IMR-90 (cell line): ENCODE results near the gene CCNQ. TPM values are rescaled to one million over a fixed set of nuclear protein-coding genes. Genes with fewer than 3 reads are reported as not detected.

Source experiments
- ATAC-seq: fragments of 200-7000 bp; cut with Tn5 transposase; 2 replicates; pipeline ENCODE4 v1.9.1; 2020; ENCODE audit warnings: low read depth, mild to moderate bottlenecking, moderate library complexity
- BruUV-seq: library from RNA; stranded (reverse); fragments of 400-500 nt; replicated peaks from 2 replicates; lab custom pipeline; 2021; lab: Mats Ljungman, UMichigan
- CTCF ChIA-PET: fragments of 300-600 bp; formaldehyde crosslinking; extraction: SDS; loops from one replicate; lab custom pipeline; 2021; ENCODE audit warnings: antibody characterized with exemption; lab: Yijun Ruan, JAX
- POLR2A ChIA-PET: fragments of 300-600 bp; sonication (Branson Sonifier 250); formaldehyde crosslinking; loops from one replicate; lab custom pipeline; 2022; ENCODE audit warnings: antibody characterized with exemption; ENCODE audit not compliant: unreplicated experiment; lab: Charles Lee
- DNase-seq: peaks from one replicate; pipeline ENCODE4 v3.0.0; 2013
- H2AFZ ChIP-seq: replicated peaks from 2 replicates; pipeline ENCODE3; 2013; ENCODE audit warnings: low read length, mild to moderate bottlenecking; ENCODE audit not compliant: poor library complexity
- H2AK5ac ChIP-seq: 2 replicates; pipeline ENCODE4 v1.6.1; 2013; ENCODE audit warnings: low read depth, low read length, inconsistent platforms
- H2AK9ac ChIP-seq: replicated peaks from 2 replicates; pipeline ENCODE3; 2013; ENCODE audit warnings: mild to moderate bottlenecking, low read depth, low read length, moderate library complexity; ENCODE audit not compliant: poor library complexity
- H2BK120ac ChIP-seq: 2 replicates; pipeline ENCODE4 v1.6.1; 2013; ENCODE audit warnings: low read depth, low read length, inconsistent platforms
- H2BK15ac ChIP-seq: 3 replicates; pipeline ENCODE4 v1.6.1; 2013; ENCODE audit warnings: low read depth, low read length, inconsistent platforms
- H2BK20ac ChIP-seq: 2 replicates; pipeline ENCODE4 v1.6.1; 2013; ENCODE audit warnings: low read depth, mild to moderate bottlenecking, inconsistent platforms, low read length, moderate library complexity
- H2BK5ac ChIP-seq: 2 replicates; pipeline ENCODE4 v1.6.1; 2013; ENCODE audit warnings: mild to moderate bottlenecking, low read depth, low read length, inconsistent platforms; ENCODE audit not compliant: poor library complexity, severe bottlenecking
- H3K14ac ChIP-seq: replicated peaks from 2 replicates; pipeline ENCODE4 v1.6.1; 2013; ENCODE audit warnings: low read depth, low read length, inconsistent platforms
- H3K18ac ChIP-seq: 2 replicates; pipeline ENCODE4 v1.6.1; 2013; ENCODE audit warnings: low read depth, low read length, control low read depth
- H3K23ac ChIP-seq: 2 replicates; pipeline ENCODE4 v1.6.1; 2013; ENCODE audit warnings: low read depth, low read length, inconsistent platforms
- H3K27ac ChIP-seq: 2 replicates; pipeline ENCODE4 v1.5.1; 2013; ENCODE audit warnings: mild to moderate bottlenecking, control low read depth, low read length; ENCODE audit not compliant: insufficient read depth
- H3K27me3 ChIP-seq: 2 replicates; pipeline ENCODE4 v1.6.1; 2013; ENCODE audit warnings: low read length; ENCODE audit not compliant: control insufficient read depth, insufficient read depth
- H3K36me3 ChIP-seq: 2 replicates; pipeline ENCODE4 v1.6.1; 2013; ENCODE audit warnings: low read length, mixed read lengths; ENCODE audit not compliant: control insufficient read depth, insufficient read depth
- H3K4ac ChIP-seq: 2 replicates; pipeline ENCODE4 v1.6.1; 2013; ENCODE audit warnings: low read depth, low read length, inconsistent platforms
- H3K4me1 ChIP-seq: 2 replicates; pipeline ENCODE4 v1.6.1; 2013; ENCODE audit warnings: low read length, mixed read lengths; ENCODE audit not compliant: control insufficient read depth, insufficient read depth
- H3K4me2 ChIP-seq: 2 replicates; pipeline ENCODE4 v1.6.1; 2013; ENCODE audit warnings: low read depth, mild to moderate bottlenecking, control low read depth, low read length, moderate library complexity
- H3K4me3 ChIP-seq: 2 replicates; pipeline ENCODE4 v1.5.1; 2013; ENCODE audit warnings: low read depth, mild to moderate bottlenecking, control low read depth, low read length, moderate library complexity; ENCODE audit not compliant: insufficient read depth
- H3K56ac ChIP-seq: 2 replicates; pipeline ENCODE4 v1.6.1; 2013; ENCODE audit warnings: low read length, inconsistent platforms; ENCODE audit not compliant: insufficient read depth; ENCODE audit errors: extremely low read depth
- H3K79me1 ChIP-seq, 2 experiments: 2 replicates each; pipeline ENCODE4 v1.6.1; 2013; ENCODE audit warnings: low read length in 2 of 2, inconsistent platforms in 1 of 2, low read depth in 1 of 2
- H3K9ac ChIP-seq: 2 replicates; pipeline ENCODE4 v1.6.1; 2013; ENCODE audit warnings: low read depth, low read length, control low read depth
- H3K9me1 ChIP-seq: 2 replicates; pipeline ENCODE4 v1.6.1; 2013; ENCODE audit warnings: low read length, inconsistent platforms; ENCODE audit not compliant: insufficient read depth
- H3K9me3 ChIP-seq: 2 replicates; pipeline ENCODE4 v1.6.1; 2013; ENCODE audit warnings: low read length; ENCODE audit not compliant: control insufficient read depth, insufficient read depth
- H4K20me1 ChIP-seq: 2 replicates; pipeline ENCODE4 v1.6.1; 2013; ENCODE audit warnings: low read length, inconsistent platforms; ENCODE audit not compliant: insufficient read depth
- H4K5ac ChIP-seq: 2 replicates; pipeline ENCODE4 v1.6.1; 2013; ENCODE audit warnings: mild to moderate bottlenecking, low read depth, low read length, control low read depth
- H4K8ac ChIP-seq, 2 experiments: 2 replicates each; pipeline ENCODE4 v1.6.1; 2013; ENCODE audit warnings: low read depth in 2 of 2, low read length in 2 of 2, control low read depth in 1 of 2, inconsistent platforms in 1 of 2
- H4K91ac ChIP-seq: 2 replicates; pipeline ENCODE4 v1.6.1; 2013; ENCODE audit warnings: low read depth, low read length, inconsistent platforms; ENCODE audit not compliant: insufficient read depth
- BHLHE40 ChIP-seq: fragments of 150-350 bp; IDR thresholded peaks from 2 replicates; pipeline ENCODE4 v1.6.1; 2016; ENCODE audit warnings: mild to moderate bottlenecking, low read depth, low read length
- CEBPB ChIP-seq: IDR thresholded peaks from 2 replicates; pipeline ENCODE4 v1.6.1; 2012; ENCODE audit warnings: low read depth, low read length, improper control_type of control experiment
- CHD1 ChIP-seq: IDR thresholded peaks from 2 replicates; pipeline ENCODE4 v1.6.1; 2012; ENCODE audit warnings: low read depth, low read length, improper control_type of control experiment
- FOS ChIP-seq: fragments of 150-350 bp; IDR thresholded peaks from 2 replicates; pipeline ENCODE4 v1.6.1; 2016; ENCODE audit warnings: low read depth, low read length
- MAFK ChIP-seq: IDR thresholded peaks from 2 replicates; pipeline ENCODE4 v1.6.1; 2012; ENCODE audit warnings: low read depth, low read length, improper control_type of control experiment
- MAZ ChIP-seq: IDR thresholded peaks from 2 replicates; pipeline ENCODE4 v1.6.1; 2012; ENCODE audit warnings: low read depth, mild to moderate bottlenecking, low read length, improper control_type of control experiment, moderate library complexity, borderline replicate concordance
- MXI1 ChIP-seq: IDR thresholded peaks from 2 replicates; pipeline ENCODE4 v1.6.1; 2012; ENCODE audit warnings: low read depth, mild to moderate bottlenecking, low read length, moderate library complexity, borderline replicate concordance
- NFE2L2 ChIP-seq: fragments of 150-350 bp; IDR thresholded peaks from 2 replicates; pipeline ENCODE4 v1.6.1; 2016; ENCODE audit warnings: low read depth, mild to moderate bottlenecking, low read length
- POLR2A ChIP-seq: IDR thresholded peaks from 2 replicates; pipeline ENCODE4 v1.6.1; 2012; ENCODE audit warnings: mild to moderate bottlenecking, low read depth, low read length
- RAD21 ChIP-seq: IDR thresholded peaks from 2 replicates; pipeline ENCODE4 v1.6.1; 2012; ENCODE audit warnings: low read length, improper control_type of control experiment
- RCOR1 ChIP-seq: IDR thresholded peaks from 2 replicates; pipeline ENCODE4 v1.6.1; 2012; ENCODE audit warnings: mild to moderate bottlenecking, low read length, improper control_type of control experiment; ENCODE audit not compliant: insufficient replicate concordance
- RFX5 ChIP-seq: IDR thresholded peaks from 2 replicates; pipeline ENCODE4 v1.8.0; 2012; ENCODE audit warnings: low read depth, mild to moderate bottlenecking, low read length, moderate library complexity
- SMC3 ChIP-seq: fragments of 150-350 bp; IDR thresholded peaks from 2 replicates; pipeline ENCODE4 v1.6.1; 2016; ENCODE audit warnings: low read depth, mild to moderate bottlenecking, antibody characterized with exemption, low read length, moderate library complexity
- WGBS, 2 experiments: methylation state at CpG; one replicate each; pipeline versions ENCODE4 v1.1.5 to v1.1.7; 2013; ENCODE audit warnings: missing lambda C conversion rate in 2 of 2; ENCODE audit not compliant: insufficient read length in 1 of 2; ENCODE audit errors: extremely low coverage in 2 of 2; 5-methylcytosine and 5-hydroxymethylcytosine counted together
- dilution Hi-C: fragments of 300-500 bp; cut with HindIII; formaldehyde crosslinking; loops from one replicate; pipeline ENCODE4 v1.14.3; 2018; ENCODE audit warnings: low sequenced_read_pairs; ENCODE audit not compliant: unreplicated experiment
- in situ Hi-C: fragments of 300-500 bp; cut with MboI; formaldehyde crosslinking; loops from 3 replicates; pipeline ENCODE4 v1.14.3; 2019; ENCODE audit warnings: low sequenced_read_pairs, inconsistent platforms, mixed read lengths
- intact Hi-C: fragments of 100-400 bp; cut with micrococcal nuclease; formaldehyde crosslinking; loops from 2 replicates; pipeline ENCODE4 v1.10.0; 2022
- polyA plus RNA-seq, 3 experiments: library from polyadenylated mRNA; depleted of rRNA; stranded (reverse); fragments of >200 nt; gene quantifications; 2 replicates each; pipeline ENCODE4 v1.2.3, GENCODE V29; 2012; ENCODE audit warnings: low replicate concordance in 1 of 3
- total RNA-seq: library from RNA; depleted of rRNA; stranded (reverse); fragments of >200 nt; gene quantifications from 2 replicates; pipeline ENCODE4 v1.2.3, GENCODE V29; 2012
- TF ChIP-seq, protein P1 (sequence below): fragments of 150-350 bp; IDR thresholded peaks from 2 replicates; pipeline ENCODE4 v1.6.1; 2016; ENCODE audit warnings: low read depth, mild to moderate bottlenecking, low read length, moderate library complexity, borderline replicate concordance
- TF ChIP-seq, protein P2 (sequence below): fragments of 150-350 bp; IDR thresholded peaks from 2 replicates; pipeline ENCODE4 v1.6.1; 2017; ENCODE audit warnings: mild to moderate bottlenecking, antibody characterized with exemption, low read length, low read depth
- TF ChIP-seq, protein P3 (sequence below): conservative IDR thresholded peaks from 2 replicates; pipeline ENCODE4 v1.5.1; 2012; ENCODE audit warnings: mild to moderate bottlenecking, low read depth, low read length, improper control_type of control experiment

The CCNQ gene
- total and polyA plus RNA-seq, 2 of the 4 experiments (the other 2 are of a cell fraction) = 27.6 to 35.2 TPM

DNA sequence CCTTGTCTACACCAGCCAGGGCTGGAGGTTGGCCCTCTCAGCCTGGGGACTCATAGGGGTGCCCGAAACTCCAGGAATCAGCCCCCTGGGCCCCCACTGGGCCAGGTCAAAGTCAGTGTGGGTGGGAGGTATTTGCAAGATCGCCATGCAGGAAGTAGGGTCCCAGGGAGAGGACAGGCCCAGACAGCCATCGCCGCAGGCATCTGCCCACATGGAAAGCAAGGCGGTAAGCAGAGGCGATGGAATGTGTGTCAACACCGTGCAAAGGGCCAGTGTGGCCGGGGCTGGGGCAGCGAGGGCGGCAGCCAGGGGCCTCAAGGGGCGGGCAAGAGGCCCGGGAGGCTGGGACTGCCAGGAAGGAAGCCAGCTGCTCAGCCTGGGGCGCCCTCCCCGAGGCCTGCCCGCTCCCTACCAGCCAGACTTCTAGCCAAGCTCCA lies 28.8 kb upstream of the CCNQ start:
- Histone ChIP-seq H2BK120ac (no peak overlapping the region), H3K4me2 (no peak overlapping the region), H3K79me1 (no peaks in the 10 kb centered on the region), H3K9ac (no peak overlapping the region), H2BK5ac (no peak overlapping the region), H4K5ac (no peak overlapping the region), H2BK15ac (no peak overlapping the region), H4K8ac (no peak overlapping the region), H2AK9ac (no peak overlapping the region), H3K23ac (no peak overlapping the region), H3K27ac (no peak overlapping the region), H4K91ac (no peak overlapping the region), H3K9me1 (no peaks in the 10 kb centered on the region), H3K4me1 (no peaks in the 10 kb centered on the region), H3K27me3 (peaks cover 27% of the 10 kb centered on the region), H2AFZ (peak overlapping the region; percentile 8), H2AK5ac (no peak overlapping the region), H3K9me3 (peaks cover 8% of the 10 kb centered on the region), H2BK20ac (no peak overlapping the region), H3K18ac (no peak overlapping the region), H3K36me3 (no peaks in the 10 kb centered on the region), H3K4ac (no peak overlapping the region), H3K14ac (no peak overlapping the region), H4K20me1 (no peaks in the 10 kb centered on the region), H3K4me3 (no peak overlapping the region), H3K56ac (no peak overlapping the region)
- ATAC-seq (peak; percentile 51), DNase-seq (no peak)
- CTCF ChIA-PET = no interaction called here
- TF ChIP-seq MXI1 (no peak), BHLHE40 (no peak), CEBPB (no peak), SMC3 (no peak), RCOR1 (no peak), NFE2L2 (no peak), POLR2A (no peak), RAD21 (no peak), FOS (no peak), CHD1 (no peak), RFX5 (no peak), MAZ (no peak), MAFK (no peak)
- TF ChIP-seq, protein P1, sequence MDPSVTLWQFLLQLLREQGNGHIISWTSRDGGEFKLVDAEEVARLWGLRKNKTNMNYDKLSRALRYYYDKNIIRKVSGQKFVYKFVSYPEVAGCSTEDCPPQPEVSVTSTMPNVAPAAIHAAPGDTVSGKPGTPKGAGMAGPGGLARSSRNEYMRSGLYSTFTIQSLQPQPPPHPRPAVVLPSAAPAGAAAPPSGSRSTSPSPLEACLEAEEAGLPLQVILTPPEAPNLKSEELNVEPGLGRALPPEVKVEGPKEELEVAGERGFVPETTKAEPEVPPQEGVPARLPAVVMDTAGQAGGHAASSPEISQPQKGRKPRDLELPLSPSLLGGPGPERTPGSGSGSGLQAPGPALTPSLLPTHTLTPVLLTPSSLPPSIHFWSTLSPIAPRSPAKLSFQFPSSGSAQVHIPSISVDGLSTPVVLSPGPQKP = no peak
- TF ChIP-seq, protein P2, sequence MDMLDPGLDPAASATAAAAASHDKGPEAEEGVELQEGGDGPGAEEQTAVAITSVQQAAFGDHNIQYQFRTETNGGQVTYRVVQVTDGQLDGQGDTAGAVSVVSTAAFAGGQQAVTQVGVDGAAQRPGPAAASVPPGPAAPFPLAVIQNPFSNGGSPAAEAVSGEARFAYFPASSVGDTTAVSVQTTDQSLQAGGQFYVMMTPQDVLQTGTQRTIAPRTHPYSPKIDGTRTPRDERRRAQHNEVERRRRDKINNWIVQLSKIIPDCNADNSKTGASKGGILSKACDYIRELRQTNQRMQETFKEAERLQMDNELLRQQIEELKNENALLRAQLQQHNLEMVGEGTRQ = no peak
- TF ChIP-seq, protein P3, sequence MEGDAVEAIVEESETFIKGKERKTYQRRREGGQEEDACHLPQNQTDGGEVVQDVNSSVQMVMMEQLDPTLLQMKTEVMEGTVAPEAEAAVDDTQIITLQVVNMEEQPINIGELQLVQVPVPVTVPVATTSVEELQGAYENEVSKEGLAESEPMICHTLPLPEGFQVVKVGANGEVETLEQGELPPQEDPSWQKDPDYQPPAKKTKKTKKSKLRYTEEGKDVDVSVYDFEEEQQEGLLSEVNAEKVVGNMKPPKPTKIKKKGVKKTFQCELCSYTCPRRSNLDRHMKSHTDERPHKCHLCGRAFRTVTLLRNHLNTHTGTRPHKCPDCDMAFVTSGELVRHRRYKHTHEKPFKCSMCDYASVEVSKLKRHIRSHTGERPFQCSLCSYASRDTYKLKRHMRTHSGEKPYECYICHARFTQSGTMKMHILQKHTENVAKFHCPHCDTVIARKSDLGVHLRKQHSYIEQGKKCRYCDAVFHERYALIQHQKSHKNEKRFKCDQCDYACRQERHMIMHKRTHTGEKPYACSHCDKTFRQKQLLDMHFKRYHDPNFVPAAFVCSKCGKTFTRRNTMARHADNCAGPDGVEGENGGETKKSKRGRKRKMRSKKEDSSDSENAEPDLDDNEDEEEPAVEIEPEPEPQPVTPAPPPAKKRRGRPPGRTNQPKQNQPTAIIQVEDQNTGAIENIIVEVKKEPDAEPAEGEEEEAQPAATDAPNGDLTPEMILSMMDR = no peak
- POLR2A ChIA-PET = no interaction called here
- no TSS peak for BruUV-seq
- 41% methylated on average over 5 of the region's 15 CpGs; no CpG with 5 or more reads in 1 of the 2 experiments for WGBS, 2 experiments
- in situ Hi-C loops = no loop called here
- dilution Hi-C loops = no loop called here
- intact Hi-C loops = no loop called here
